Mesendoderm (in vitro differentiated cells): ENCODE data around the gene SLX1A.
"Not testable (repeated sequence)": the region's sequence is repeated elsewhere in the genome, so short reads cannot be mapped to it uniquely, and the experiment has no call there.

Experiments
- DNase-seq: peaks from one replicate; pipeline ENCODE4 v3.0.0; 2013
- H2AK5ac ChIP-seq: 2 replicates; pipeline ENCODE4 v1.6.1; 2013; ENCODE audit warnings: low read length, inconsistent platforms
- H2BK120ac ChIP-seq: 2 replicates; pipeline ENCODE4 v1.6.1; 2013; ENCODE audit warnings: low read depth, mild to moderate bottlenecking, low read length, moderate library complexity, mixed read lengths
- H2BK15ac ChIP-seq: replicated peaks from 2 replicates; pipeline ENCODE4 v1.6.1; 2013; ENCODE audit warnings: low read depth, mild to moderate bottlenecking, moderate library complexity
- H2BK5ac ChIP-seq: 2 replicates; pipeline ENCODE4 v1.6.1; 2013; ENCODE audit warnings: low read length, inconsistent platforms
- H3K18ac ChIP-seq: 2 replicates; pipeline ENCODE4 v1.6.1; 2013; ENCODE audit warnings: mild to moderate bottlenecking, low read length, mixed read lengths
- H3K23ac ChIP-seq: one replicate; pipeline ENCODE4 v1.6.1; 2013; ENCODE audit warnings: low read length
- H3K27ac ChIP-seq: 2 replicates; pipeline ENCODE4 v1.5.1; 2013; ENCODE audit warnings: low read depth, mild to moderate bottlenecking, inconsistent platforms, low read length, moderate library complexity
- H3K27me3 ChIP-seq: 2 replicates; pipeline ENCODE4 v1.6.1; 2013; ENCODE audit warnings: low read length, control low read depth, mild to moderate bottlenecking, inconsistent platforms; ENCODE audit not compliant: insufficient read depth, poor library complexity
- H3K36me3 ChIP-seq: 2 replicates; pipeline ENCODE4 v1.6.1; 2013; ENCODE audit warnings: low read length, inconsistent platforms; ENCODE audit not compliant: control insufficient read depth, insufficient read depth
- H3K4ac ChIP-seq: one replicate; pipeline ENCODE4 v1.6.1; 2013; ENCODE audit warnings: low read depth, mild to moderate bottlenecking, low read length, moderate library complexity
- H3K4me1 ChIP-seq: 2 replicates; pipeline ENCODE4 v1.6.1; 2013; ENCODE audit warnings: low read depth, low read length, inconsistent platforms; ENCODE audit not compliant: control insufficient read depth
- H3K4me2 ChIP-seq: 2 replicates; pipeline ENCODE4 v1.6.1; 2013; ENCODE audit warnings: low read length
- H3K4me3 ChIP-seq: 2 replicates; pipeline ENCODE4 v1.5.1; 2013; ENCODE audit warnings: mild to moderate bottlenecking, low read length
- H3K56ac ChIP-seq: one replicate; pipeline ENCODE4 v1.6.1; 2013; ENCODE audit warnings: low read length
- H3K79me1 ChIP-seq: 2 replicates; pipeline ENCODE4 v1.6.1; 2013; ENCODE audit warnings: low read length, inconsistent platforms
- H3K79me2 ChIP-seq: 2 replicates; pipeline ENCODE4 v1.6.1; 2013; ENCODE audit warnings: mild to moderate bottlenecking, low read length; ENCODE audit not compliant: control insufficient read depth, insufficient read depth
- H3K9ac ChIP-seq: 2 replicates; pipeline ENCODE4 v1.6.1; 2013; ENCODE audit warnings: low read length, inconsistent platforms
- H4K5ac ChIP-seq: one replicate; pipeline ENCODE4 v1.6.1; 2013; ENCODE audit warnings: low read length
- H4K8ac ChIP-seq: one replicate; pipeline ENCODE4 v1.6.1; 2013; ENCODE audit warnings: low read depth, mild to moderate bottlenecking, control low read depth, low read length, moderate library complexity
- WGBS: extraction: QIAGEN DNeasy Blood & Tissue Kit; methylation state at CpG from one replicate; pipeline ENCODE4 v1.1.7; 2013; ENCODE audit warnings: low lambda C conversion rate, missing lambda C conversion rate; ENCODE audit not compliant: insufficient coverage; ENCODE audit errors: extremely low coverage; 5-methylcytosine and 5-hydroxymethylcytosine counted together

The SLX1A gene

DNA sequence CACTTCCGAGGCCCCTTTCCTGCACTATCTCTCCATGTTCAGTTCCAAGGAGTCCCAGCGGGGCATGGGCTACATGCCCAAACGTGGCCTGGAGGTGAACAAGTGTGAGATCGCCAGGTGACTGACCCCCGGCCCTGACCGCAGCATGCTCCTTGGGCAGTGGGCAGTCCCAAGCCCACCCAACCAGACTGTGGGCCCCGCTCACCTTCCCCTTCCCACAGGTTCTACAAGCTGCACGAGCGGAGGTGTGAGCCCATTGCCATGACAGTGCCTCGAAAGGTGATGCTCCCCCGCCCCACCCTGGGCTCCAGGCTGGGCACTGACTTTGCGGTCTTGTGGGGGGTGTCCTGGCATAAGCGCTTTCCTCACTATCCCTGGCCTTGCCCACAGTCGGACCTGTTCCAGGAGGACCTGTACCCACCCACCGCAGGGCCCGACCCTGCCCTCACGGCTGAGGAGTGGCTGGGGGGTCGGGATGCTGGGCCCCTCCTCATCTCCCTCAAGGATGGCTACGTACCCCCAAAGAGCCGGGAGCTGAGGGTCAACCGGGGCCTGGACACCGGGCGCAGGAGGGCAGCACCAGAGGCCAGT is 5.6 kb upstream of the SLX1A start:
- Histone ChIP-seq H4K5ac (no peak overlapping the region), H3K4me3 (no peak overlapping the region), H3K23ac (no peak overlapping the region), H3K27ac (no peak overlapping the region), H3K56ac (no peak overlapping the region), H2BK15ac (no peak overlapping the region), H3K79me1 (no peaks in the 10 kb centered on the region), H3K79me2 (no peaks in the 10 kb centered on the region), H2AK5ac (no peak overlapping the region), H2BK120ac (no peak overlapping the region), H3K4ac (no peak overlapping the region), H2BK5ac (no peak overlapping the region), H3K4me2 (no peak overlapping the region), H3K27me3 (no peaks in the 10 kb centered on the region), H3K9ac (no peak overlapping the region), H3K36me3 (no peaks in the 10 kb centered on the region), H3K4me1 (no peaks in the 10 kb centered on the region), H3K18ac (no peak overlapping the region), H4K8ac (no peak overlapping the region)
- DNase-seq = no peak
- no CpG with 5 or more reads among the region's 23 CpGs for WGBS

DNA sequence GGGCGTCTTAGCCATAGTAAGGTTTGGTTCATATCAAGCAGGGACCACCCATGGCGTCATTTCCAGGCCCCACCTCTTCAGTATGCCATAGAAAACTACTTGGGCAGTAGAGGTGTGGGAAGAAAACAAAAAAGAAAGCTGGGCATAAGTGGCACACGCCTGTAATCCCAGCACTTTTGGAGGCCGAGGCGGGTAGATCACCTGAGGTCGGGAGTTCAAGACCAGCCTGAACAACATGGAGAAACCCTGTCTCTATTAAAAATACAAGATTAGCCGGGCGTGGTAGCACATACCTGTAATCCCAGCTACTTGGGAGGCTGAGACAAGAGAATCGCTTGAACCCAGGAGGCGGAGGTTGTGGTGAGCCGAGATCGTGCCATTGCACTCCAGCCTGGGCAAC is 2.5 kb upstream of the SLX1A start:
- WGBS = no CpG with 5 or more reads among the region's 12 CpGs
- not testable (repeated sequence) for H3K4me3 ChIP-seq, H2AK5ac ChIP-seq, H3K4ac ChIP-seq, H2BK120ac ChIP-seq, H3K18ac ChIP-seq, H2BK5ac ChIP-seq, H3K79me1 ChIP-seq, H4K8ac ChIP-seq, H3K36me3 ChIP-seq, H3K4me2 ChIP-seq, H3K56ac ChIP-seq, H3K4me1 ChIP-seq, H3K23ac ChIP-seq, DNase-seq, H3K27ac ChIP-seq, H4K5ac ChIP-seq, H2BK15ac ChIP-seq, H3K79me2 ChIP-seq, H3K27me3 ChIP-seq, H3K9ac ChIP-seq

DNA sequence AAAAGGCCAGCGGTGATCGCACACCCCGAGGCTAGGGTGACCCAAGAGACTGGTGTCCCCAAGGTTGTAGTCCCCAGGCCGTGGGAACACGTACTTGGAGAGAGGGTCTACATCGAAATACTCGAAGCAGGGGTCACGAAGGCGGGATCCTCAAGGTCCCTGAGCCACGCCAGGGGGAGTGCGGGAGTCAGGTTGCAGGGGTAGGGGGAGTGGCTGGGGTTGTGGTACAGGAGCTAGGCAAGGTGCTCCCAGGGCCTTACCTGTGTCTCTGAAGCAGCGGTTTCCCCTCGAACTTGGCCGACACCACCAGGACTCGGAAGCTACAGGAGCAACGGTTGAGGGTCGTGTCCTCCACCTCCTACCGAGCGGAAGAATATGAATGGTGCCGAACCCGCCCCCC is 577 bp upstream of the SLX1A start:
- not testable (repeated sequence) for H3K36me3 ChIP-seq, H3K18ac ChIP-seq, H3K79me1 ChIP-seq, H3K79me2 ChIP-seq, DNase-seq, H2AK5ac ChIP-seq, H3K4me2 ChIP-seq, H3K27ac ChIP-seq, H4K8ac ChIP-seq, H4K5ac ChIP-seq, H3K9ac ChIP-seq, H2BK5ac ChIP-seq, H3K4ac ChIP-seq, H3K23ac ChIP-seq, H2BK120ac ChIP-seq, H2BK15ac ChIP-seq, H3K4me3 ChIP-seq, H3K27me3 ChIP-seq, H3K4me1 ChIP-seq, H3K56ac ChIP-seq
- no CpG with 5 or more reads among the region's 21 CpGs for WGBS

DNA sequence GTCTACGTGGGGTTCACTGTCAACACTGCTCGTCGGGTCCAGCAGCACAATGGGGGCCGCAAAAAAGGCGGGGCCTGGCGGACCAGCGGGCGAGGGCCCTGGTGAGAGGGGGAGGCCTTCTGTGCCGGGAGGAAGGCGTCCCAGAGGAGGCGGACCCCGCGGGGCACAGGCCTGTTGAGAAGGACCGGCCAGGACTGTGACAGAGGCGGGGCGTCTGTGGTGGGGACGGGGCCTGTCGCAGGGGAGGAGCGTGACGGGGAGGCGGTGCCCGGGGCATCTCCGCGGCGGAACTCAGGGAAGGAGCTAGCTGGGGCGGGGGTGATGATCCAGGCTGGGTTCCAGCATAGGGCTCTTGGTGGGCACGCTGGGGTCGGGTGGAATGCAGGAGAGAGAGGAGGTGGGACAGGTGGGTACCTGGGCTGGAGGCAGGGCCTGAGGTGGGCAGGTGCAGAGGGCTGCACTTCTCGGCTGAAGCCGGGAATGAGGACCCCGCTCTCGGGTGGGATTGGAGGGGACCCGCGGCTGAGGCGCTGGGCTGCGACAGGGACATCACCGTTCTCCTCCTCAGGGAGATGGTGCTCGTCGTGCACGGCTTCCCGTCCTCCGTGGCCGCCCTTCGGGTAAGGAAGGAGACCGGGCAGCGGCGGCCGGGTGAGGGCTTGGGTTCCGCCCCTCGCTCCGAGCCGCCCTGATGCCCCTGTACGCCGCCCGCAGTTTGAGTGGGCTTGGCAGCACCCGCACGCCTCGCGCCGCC is 674 bp downstream of the SLX1A start:
- H3K4ac ChIP-seq, H3K9ac ChIP-seq, H2BK120ac ChIP-seq, H4K5ac ChIP-seq, H3K36me3 ChIP-seq, H2BK15ac ChIP-seq, H3K79me2 ChIP-seq, H2AK5ac ChIP-seq, H3K79me1 ChIP-seq, H3K27ac ChIP-seq, H3K27me3 ChIP-seq, DNase-seq, H2BK5ac ChIP-seq, H3K4me1 ChIP-seq, H3K4me3 ChIP-seq, H3K18ac ChIP-seq, H3K23ac ChIP-seq, H4K8ac ChIP-seq: not testable (repeated sequence)
- H3K4me2 ChIP-seq = peak overlapping the region; percentile 36
- no CpG with 5 or more reads among the region's 60 CpGs for WGBS
- peak overlapping the region; percentile 80 for H3K56ac ChIP-seq

DNA sequence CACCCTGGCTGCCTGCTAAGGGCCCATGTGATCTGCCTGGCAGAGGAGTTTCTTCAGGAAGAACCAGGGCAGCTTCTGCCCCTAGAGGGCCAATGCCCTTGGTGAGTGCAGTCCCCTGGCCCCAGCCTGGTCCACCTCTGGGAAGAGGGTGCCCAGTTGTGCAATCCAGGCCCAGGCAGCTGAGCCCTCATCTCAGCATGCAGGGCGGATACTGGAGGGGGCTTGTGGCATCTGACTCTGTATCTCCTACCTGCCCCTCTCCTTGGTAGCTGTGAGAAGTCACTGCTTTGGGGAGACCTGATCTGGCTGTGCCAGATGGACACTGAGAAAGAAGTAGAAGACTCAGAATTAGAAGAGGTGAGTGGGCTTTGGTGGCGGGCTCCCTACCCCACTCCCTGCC is 3.3 kb downstream of the SLX1A start:
- H2BK15ac ChIP-seq, H4K8ac ChIP-seq, H3K27me3 ChIP-seq, H3K4me1 ChIP-seq, H3K4ac ChIP-seq, H3K18ac ChIP-seq, H3K27ac ChIP-seq, H3K4me2 ChIP-seq, H2AK5ac ChIP-seq, H3K4me3 ChIP-seq, H2BK120ac ChIP-seq, H3K23ac ChIP-seq, DNase-seq, H3K56ac ChIP-seq, H4K5ac ChIP-seq, H3K79me2 ChIP-seq, H2BK5ac ChIP-seq, H3K9ac ChIP-seq, H3K79me1 ChIP-seq, H3K36me3 ChIP-seq: not testable (repeated sequence)
- WGBS = no CpG with 5 or more reads among the region's 2 CpGs

DNA sequence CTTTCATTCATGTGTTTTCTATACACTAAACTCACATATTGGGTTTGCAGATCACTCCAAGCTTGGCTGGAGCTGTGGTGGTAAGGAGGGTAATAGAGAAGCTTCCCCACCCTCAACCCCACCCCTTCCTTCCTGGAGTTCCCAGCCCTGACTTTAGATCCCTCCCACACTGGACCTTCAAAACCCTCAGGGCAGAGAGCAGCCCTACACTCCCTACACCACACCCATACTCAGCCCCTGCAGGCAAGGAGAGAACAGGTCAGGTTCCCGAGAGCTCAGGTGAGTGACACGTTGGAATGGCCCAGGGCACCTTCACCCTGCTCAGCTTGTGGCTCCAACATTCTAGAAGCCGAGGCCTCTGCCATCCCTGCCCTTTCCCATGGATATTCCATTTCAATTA is 5.4 kb downstream of the SLX1A start, which contains the start of gene SULT1A3:
Gene SULT1A3, plus strand, starts transcription at position 207 of the 400 bp plus-strand sequence. CDS start 1,474 bp downstream, outside the sequence.
- not testable (repeated sequence) for H3K4me2 ChIP-seq, H3K23ac ChIP-seq, H2BK120ac ChIP-seq, H3K4me3 ChIP-seq, H3K4me1 ChIP-seq, H4K5ac ChIP-seq, H2AK5ac ChIP-seq, H3K27ac ChIP-seq, H3K9ac ChIP-seq, H3K36me3 ChIP-seq, H3K79me2 ChIP-seq, H3K79me1 ChIP-seq, H3K56ac ChIP-seq, H3K4ac ChIP-seq, H2BK15ac ChIP-seq, H3K27me3 ChIP-seq, DNase-seq, H4K8ac ChIP-seq, H2BK5ac ChIP-seq, H3K18ac ChIP-seq
- no CpG with 5 or more reads among the region's 3 CpGs for WGBS
